ENCODE results near the gene CLIC5.

DNA sequence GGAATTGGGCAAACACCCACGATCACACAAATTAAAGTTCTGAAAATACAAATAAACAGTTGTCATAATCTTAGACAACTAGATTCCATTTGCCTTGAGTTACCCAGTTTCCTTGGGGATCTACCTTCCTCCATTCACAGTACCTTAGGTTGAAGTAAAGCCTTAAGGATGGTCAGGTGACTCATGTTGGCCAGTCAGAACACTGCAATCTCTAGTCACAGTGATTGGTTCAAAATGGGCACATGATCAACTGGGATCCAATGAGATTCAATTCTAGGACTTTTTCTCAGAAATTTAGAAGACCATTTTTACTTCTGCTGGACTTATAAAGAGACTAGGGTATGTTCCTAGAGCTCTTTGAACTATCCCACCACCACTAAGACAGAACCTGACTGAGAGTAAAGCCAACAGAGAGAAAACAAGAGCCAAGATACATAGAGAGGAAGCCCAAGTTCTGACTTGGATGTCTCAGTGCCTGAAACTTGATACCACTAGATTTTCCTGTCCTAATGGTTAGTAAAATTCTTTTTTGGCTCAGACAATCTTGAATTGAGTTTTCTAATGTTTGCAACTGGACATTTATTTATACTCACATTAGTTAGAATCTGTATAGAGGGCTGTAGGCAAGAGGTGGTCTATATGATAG, 8.6 kb upstream of the CLIC5 start:
- TF ChIP-seq, protein P1, sequence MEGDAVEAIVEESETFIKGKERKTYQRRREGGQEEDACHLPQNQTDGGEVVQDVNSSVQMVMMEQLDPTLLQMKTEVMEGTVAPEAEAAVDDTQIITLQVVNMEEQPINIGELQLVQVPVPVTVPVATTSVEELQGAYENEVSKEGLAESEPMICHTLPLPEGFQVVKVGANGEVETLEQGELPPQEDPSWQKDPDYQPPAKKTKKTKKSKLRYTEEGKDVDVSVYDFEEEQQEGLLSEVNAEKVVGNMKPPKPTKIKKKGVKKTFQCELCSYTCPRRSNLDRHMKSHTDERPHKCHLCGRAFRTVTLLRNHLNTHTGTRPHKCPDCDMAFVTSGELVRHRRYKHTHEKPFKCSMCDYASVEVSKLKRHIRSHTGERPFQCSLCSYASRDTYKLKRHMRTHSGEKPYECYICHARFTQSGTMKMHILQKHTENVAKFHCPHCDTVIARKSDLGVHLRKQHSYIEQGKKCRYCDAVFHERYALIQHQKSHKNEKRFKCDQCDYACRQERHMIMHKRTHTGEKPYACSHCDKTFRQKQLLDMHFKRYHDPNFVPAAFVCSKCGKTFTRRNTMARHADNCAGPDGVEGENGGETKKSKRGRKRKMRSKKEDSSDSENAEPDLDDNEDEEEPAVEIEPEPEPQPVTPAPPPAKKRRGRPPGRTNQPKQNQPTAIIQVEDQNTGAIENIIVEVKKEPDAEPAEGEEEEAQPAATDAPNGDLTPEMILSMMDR (IDR thresholded peaks at IDR 0.05; ENCODE audit: insufficient read depth, low read length), result no peak
- TF ChIP-seq GABPA (IDR thresholded peaks at IDR 0.05; ENCODE audit: low read depth) (no peak), POLR2AphosphoS5 (IDR thresholded peaks at IDR 0.05; ENCODE audit: low read depth) (no peak)
- TF ChIP-seq, protein P2, sequence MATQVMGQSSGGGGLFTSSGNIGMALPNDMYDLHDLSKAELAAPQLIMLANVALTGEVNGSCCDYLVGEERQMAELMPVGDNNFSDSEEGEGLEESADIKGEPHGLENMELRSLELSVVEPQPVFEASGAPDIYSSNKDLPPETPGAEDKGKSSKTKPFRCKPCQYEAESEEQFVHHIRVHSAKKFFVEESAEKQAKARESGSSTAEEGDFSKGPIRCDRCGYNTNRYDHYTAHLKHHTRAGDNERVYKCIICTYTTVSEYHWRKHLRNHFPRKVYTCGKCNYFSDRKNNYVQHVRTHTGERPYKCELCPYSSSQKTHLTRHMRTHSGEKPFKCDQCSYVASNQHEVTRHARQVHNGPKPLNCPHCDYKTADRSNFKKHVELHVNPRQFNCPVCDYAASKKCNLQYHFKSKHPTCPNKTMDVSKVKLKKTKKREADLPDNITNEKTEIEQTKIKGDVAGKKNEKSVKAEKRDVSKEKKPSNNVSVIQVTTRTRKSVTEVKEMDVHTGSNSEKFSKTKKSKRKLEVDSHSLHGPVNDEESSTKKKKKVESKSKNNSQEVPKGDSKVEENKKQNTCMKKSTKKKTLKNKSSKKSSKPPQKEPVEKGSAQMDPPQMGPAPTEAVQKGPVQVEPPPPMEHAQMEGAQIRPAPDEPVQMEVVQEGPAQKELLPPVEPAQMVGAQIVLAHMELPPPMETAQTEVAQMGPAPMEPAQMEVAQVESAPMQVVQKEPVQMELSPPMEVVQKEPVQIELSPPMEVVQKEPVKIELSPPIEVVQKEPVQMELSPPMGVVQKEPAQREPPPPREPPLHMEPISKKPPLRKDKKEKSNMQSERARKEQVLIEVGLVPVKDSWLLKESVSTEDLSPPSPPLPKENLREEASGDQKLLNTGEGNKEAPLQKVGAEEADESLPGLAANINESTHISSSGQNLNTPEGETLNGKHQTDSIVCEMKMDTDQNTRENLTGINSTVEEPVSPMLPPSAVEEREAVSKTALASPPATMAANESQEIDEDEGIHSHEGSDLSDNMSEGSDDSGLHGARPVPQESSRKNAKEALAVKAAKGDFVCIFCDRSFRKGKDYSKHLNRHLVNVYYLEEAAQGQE (IDR thresholded peaks at IDR 0.05; ENCODE audit: insufficient replicate concordance, low read depth), result no peak

All from HL-60 (cell line).